Effector CD4-positive, alpha-beta T cell (primary cell): ENCODE data around the gene CNTN5.

Experiments
- DNase-seq: peaks from one replicate; pipeline ENCODE4 v3.0.0-alpha.2; 2020

CNTN5 gene

DNA sequence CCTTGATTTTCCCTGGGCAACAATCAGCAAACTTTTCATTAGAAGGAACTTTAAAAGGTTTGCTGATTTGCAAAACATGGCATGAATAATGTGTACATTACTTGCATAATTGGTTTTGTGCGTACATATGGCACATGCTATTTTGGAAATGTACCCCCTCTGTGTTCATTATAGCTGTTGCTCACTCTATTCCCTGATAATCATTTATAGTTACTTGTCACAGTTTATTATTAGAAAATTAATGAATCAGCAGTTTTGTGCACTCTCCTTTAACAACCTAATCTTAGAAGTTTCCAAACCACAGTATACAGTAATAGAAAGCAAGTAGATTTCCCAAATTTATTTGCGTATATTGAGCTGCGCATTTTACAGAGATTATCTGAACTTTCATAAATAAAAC is 389.9 kb downstream of the CNTN5 start:
- DNase-seq, result no peak

DNA sequence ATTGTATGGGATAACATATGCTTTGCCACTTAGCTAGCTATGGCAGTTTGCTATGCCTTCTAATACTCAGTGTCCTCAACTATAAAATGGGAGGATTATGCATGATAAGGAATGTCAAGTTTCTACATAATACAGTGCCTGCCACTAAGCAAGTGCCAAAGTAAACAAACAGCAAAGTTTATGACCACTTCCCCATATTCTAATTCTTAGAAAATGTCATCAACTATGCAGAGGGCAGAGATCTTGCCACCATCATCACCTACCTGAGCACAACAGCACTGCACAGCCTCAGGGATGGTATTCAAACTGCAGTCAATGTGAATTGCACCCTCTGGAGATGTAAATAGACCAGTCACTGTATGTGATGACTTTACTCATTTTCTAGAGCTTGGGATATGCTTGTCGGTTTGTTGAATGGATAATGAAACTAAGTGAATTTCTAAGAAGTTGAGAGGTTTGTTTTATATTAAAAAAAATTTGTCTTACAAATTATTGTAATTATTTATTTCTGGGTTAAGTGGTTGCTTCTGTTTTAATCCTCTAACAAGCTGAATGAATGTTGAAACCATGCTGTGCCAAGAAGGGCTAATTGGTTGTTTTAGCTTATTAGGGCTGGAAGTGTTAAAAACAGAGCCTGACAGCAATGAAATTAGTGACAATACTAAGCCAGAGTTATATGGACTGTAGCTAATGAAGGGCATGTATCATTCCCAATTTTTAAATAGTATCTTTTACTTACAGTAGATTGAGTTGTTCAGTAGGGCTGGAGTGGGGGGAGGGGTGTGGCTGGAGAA is 398.4 kb downstream of the CNTN5 start:
- DNase-seq, result no peak

DNA sequence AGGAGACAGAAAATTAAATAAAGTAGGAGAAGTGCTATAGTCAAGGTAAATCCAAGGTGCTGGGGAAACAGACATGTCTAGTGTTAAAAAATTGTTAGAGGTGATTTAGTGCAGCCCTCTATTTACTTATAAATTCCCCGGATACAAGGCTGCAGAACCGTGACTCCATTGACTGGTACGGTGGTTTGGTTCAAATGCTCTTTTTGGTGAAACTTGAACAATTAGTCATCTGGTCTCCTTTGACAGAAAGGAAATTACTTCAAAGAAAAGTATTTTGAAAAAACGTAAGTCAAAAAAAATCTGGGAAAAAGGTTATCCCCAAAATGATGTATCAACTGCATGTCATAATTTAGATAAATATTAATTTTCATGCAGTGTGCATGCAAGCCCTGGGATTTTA is 399.2 kb downstream of the CNTN5 start:
- DNase-seq, result no peak

DNA sequence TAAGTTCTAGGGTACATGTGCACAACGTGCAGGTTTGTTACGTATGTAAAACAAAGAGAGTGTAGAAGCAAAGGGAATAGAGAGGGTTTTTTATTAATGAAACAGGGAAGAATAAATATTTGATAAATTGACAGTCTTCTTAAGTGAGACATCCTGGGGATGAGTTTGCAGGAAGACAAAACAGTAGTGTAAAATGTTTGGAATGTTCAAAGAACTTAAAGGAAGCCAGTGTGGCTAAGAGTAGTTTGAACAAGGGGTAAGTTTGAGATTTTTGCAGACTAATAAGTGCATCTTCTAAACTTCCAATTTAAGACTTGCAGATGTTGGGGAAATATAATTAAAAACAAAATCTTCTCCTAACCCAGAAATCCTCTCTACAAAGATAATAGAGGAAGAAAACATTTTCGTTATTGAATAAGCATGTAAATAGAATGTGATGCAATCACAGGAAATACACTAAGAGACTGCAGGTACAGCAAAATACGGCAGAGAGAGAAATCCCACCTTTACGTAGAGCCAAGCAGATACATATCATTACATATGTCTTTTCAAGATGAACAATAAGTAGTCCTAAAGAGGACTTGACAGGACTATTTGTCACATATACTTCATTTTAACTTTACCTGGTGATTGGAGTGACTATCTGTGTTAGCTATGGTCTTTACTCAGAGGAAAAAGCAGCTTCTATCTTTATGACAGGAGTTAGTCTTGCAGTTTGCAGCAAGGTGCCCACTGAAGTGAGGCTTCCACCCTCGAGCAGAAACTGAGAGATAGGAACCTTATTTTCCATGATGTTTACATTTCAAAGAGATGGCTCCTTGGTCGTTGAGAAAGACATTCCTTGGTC is 402.1 kb downstream of the CNTN5 start:
- no peak for DNase-seq

DNA sequence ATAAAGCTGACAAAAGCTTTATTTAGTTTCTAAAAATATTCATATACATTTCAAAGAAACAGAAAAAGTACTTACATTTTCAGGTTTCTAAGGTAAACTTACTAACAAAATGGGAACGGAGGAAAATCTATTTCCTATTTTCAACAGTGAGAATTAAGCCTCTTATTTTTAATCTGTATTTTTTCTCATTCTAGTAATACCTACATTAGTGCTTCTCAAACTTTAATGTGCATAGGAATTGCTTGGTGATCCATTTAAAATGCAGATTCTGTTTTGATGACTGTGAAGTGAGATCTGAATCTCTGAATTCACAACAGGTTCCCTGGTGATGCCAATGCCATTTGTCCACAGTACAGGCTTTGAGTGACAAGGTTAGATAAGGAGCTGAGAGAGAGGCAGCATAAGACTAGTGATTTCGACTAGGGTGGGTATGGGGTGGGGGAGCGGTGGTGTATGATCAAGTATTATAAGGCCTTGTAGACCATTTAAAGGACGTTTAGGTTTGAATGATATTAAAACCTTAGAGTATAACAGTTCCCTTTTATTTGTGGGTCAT is 402.8 kb downstream of the CNTN5 start:
- DNase-seq, result no peak

DNA sequence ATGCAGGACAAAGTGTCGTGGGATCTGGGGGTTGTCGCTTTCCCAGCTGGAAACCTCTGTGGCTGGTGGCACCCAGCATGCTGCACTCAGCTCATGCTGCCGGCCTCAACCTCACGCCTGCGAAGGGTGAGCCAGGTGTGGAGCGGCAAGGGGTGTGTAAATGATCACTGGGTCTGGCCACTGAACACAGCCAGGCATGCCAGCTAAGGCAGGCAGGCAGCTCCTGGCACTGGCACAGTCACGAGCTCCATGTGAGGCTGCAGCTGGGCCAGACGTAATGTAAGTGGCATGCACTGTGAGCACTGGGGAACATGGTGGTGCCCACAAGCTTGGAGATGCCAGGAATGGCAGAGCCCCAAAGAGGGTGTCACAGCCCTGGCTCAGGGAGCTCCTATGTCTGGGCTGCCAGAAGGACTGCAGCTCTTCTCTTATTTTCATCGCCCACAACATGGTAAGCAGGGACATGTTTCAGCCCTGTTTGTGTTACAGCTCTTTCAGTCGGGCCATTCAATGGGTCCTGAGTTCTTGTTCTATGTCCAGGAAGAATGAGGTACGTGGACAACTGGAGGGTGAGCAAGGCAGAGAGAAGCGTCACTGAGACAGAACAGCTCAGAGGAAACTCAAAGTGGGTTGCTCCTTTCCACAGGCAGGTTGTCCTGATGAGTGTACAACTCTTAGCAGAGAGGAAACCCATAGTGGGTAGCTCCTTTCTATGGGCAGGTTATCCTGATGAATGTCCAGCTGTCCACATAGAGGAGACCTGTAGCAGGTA is 403.8 kb downstream of the CNTN5 start:
- DNase-seq, result no peak

DNA sequence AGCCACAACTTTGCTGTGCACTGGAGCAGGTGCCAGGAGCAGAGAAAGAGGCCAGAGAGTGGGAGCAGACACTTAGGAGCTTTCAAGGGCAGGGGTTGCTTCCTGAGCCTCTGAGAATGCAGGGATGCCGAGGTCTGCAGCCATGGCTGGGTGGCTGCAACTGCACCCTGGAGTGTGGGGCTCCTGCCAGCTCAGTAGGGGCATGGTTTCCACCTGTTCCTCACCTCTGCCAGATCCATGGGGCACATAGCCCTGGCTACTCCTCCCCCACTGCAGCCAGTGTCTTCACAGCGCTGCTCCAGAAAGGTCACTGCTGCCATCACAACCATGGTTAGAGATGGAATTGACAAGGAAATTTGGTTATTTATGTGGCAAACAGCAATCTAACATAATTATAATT is 404.8 kb downstream of the CNTN5 start:
- DNase-seq, result no peak

DNA sequence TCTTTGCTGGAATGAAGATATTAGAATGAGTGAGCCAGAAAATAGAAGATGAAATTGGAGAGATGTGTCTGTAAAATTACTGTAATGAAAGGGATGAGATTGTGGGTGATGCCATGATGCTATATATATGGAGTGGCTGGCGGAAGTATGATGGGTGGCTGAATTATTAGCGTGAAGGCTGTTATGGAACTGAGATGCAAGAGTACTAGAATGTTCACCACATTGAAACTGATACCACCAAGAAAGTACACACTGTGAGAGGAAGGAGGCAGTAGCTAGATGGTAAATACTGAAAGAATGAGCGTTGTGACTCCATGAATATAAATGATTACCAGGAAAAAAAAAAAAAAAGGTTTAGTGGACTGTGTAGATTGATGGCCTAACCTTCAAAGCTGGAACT is 411.9 kb downstream of the CNTN5 start:
- DNase-seq, result no peak

DNA sequence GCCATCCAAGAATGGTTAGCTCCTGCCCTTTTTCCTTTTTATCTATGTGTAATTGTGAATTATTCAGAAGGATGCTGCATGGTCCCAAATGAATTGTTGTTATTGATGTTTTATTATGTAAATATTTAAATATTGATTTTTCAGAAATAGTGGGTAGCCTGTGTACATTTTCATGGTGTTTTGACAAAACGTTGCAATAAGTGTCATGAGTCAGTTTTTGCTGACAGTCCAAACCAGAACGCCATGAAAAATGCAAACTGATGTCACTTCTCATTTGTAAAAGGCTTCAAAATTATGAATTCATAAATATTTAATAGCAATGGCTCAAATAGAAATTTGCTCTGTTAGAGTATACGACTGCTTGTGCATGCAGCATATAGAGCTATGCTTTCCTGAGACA is 422.5 kb downstream of the CNTN5 start:
- DNase-seq, result no peak

DNA sequence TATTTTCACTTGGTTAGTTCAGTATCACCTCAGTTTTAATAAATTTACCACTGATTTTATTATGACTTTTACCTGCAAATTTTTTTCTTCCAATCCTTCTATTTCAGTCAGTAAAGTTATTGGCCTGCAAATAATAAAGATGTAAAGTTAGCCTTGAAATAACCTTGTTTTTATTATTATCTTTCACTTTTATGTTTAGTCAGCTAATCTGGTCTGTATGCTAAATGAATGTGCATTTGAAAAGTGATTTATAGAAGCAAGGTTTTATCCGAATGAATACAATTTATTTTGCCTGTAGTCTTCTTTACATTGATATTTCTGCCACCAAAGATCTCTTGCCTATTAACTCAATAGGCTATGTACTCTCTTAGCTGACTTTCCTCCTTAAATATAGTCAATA is 425.7 kb downstream of the CNTN5 start:
- no peak for DNase-seq

DNA sequence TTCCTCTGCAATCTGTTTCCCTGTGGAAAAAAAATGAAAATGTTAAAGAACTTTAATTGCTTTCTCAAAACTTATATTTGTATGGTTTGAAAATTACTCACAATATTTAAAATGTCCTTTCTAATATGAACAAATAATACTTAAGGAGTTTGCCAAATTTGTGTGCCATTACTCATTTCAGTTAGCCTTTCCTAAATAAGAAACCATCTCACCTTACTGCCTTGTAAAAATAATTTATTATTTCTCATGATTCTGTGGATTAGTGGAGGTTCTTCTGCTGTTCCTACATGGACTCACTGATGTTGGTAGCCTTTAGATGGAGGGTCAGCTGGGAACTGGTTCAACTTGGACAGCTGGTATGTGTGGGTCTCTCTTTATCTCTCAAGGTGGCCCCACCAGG is 428.6 kb downstream of the CNTN5 start:
- DNase-seq, result no peak

DNA sequence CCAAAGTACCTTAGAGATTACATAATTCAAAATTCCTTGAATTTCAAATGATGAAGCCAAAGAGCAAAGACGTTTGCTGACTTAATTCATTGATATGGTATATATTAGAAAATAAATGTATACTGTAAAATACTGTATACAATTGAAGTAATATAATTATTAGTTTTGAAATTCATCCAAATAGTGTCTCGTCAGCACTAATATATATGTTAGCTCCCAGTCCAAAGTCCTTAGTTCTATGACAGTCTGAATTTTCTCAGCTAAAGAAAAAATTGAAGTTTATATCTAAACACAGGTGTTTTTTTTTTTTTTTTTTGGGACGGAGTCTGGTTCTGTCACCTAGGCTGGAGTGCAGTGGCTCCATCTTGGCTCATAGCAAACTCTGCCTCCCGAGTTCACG is 431.3 kb downstream of the CNTN5 start:
- no peak for DNase-seq

DNA sequence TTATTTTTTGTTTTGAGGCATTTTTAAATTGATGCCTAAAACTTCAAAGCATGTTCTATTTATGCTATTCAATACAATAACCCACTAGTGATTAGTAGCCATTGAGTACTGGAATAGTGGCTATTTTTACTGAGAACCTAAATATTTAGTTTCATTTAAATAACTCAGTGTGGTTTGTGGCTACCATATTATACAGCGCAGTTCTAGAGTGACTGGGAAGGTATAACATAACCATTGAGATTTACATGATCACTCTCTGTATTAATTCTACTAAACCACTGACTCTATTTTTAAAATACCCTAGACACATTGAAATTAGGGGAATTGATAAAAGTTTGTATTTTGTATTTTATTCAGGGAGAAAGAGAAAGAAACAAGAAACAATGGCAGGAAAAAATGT is 441.2 kb downstream of the CNTN5 start:
- DNase-seq, result no peak

DNA sequence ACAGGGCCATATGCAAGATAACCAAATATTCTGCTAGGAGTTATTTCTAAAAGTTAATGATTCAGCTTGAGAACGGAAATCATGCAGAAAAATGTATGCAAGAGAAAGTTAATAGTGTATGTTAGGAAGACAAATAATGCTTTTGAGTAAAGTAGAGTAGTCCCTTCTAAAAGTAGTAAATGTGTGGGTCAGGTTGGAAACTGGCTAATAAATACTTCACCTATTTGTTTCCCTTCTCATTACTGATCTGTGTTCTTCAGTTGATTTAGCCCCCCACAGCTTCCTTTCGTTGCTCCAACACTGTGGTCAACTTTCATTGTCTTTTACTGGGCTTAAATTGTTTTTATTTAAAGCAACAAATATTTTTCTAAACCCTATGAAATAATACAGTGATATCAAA is 444.2 kb downstream of the CNTN5 start:
- no peak for DNase-seq

DNA sequence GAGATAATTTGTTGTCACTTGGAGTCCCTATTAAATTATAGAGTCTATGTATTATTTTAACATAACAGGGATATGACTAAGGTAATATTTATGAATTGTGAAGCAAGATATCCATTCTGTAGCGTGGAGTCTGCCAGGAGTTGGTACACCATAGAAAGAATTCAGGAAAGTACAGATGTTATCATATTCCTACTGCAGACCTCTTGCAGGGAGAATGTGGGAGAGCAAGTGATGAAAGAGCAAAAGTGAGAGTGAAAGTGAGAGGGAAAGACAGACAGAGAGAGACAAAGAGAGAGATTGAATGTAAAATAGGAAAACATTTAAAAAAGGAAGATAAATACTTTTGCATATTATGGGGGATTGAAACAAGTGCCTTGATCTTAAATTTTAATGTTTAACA is 468.8 kb downstream of the CNTN5 start:
- DNase-seq, result no peak

DNA sequence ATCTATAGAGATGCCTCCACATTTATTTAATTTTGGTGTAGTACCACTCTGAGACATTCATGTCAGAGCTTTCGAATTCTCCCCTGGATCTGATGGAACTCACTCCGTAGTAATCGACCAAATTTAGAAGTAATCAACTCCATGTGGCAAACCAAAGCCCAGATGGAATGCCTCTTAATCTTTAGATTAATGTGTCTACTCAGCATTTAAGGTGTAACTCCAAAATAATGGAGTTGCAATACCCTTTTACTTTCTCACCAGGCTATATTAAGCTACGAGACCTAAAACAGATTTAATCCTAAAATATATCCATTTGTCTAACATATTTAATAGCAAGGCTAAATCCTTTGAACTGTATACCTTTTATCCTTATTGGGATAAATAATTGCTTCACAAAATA is 473.3 kb downstream of the CNTN5 start:
- no peak for DNase-seq

DNA sequence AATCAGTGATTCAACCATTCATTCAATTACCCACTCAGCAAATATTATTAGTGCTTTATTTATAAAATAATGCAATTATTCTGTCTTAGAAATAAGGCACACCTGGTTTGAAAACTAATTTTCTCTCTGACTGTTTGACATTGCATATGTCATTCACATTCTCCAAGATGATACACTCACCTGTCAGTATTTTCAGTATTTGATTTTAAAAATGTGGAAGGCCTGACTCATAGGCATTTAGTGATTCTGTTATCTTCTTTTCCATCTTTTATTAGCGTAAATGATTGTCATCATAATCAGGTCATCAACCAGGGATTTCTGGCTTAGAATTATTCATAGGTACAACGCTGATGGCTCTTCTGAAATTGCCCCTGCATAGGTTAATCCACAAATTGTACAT is 480.9 kb downstream of the CNTN5 start:
- DNase-seq, result no peak

DNA sequence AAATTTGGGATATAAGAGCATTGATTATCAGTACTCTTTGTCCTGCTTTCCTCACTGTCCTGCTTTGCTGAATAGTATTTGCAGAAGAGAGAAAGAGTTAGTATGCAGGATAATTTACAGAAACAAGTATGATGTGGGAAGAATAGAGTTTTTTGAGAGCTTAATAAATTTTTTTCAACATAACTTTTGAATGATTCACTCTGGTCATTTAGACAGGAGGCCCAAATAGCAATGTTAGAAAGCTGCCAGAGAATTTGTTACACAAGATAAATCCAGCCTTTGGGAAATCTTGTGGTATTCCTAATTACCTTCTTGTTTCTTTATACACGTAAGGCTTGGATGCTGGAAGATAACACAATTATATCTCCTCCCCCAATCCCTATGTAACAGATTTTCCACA is 484.6 kb downstream of the CNTN5 start:
- no peak for DNase-seq

DNA sequence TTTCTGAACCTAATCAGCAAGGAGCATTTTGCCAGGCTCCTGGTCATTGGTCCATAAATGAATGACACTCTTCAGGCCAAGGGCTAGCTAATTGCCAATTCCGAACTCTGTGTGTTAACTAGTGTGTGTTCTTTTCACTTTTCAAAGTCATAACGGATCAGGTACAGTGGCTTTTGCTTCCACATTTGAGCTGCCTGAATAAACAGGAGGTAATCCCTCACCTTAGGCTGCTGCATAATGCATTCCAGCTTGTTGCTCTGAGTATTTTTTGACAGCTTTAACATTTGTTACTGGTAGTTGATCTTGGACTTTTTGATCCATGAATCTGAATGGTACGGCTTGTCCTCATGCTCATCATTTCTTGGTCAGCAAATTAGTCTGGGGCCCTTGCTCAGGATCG is 485.1 kb downstream of the CNTN5 start:
- DNase-seq, result no peak

DNA sequence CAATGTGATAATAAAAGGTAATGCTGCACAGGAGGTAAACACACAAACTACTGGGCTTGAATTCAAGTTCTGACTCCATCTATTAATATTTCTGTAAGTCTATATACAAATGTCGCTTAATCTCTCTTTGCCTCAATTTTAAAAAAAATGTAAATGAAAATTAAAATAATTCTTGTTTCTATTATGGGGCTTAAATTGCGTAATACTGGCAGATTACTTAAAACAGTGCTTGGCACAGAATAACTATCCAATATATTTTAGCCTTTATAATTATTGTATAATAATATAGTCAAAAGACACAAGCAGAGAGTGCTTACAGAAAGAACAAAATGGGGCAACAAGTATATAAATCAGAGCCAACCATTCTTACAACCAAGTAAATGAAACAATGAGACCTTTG is 489.1 kb downstream of the CNTN5 start:
- no peak for DNase-seq

DNA sequence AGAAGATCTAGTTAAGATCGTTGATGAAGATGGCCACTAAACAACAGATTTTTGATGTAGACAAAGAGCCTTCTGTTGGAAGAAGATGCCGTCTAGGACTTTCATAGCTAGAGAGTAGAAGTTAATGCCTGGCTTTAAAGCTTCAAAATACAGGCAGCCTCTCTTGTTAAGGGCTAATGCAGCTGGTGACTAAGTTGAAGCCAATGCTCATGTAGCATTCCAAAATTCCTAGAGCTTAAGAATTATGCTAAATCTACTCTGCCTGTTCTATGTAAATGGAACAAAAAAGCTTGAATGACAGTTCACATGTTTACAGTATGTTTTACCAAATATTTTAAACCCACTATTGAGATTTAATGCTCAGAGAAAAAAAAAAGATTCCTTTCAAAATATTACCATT is 492.6 kb downstream of the CNTN5 start:
- no peak for DNase-seq

DNA sequence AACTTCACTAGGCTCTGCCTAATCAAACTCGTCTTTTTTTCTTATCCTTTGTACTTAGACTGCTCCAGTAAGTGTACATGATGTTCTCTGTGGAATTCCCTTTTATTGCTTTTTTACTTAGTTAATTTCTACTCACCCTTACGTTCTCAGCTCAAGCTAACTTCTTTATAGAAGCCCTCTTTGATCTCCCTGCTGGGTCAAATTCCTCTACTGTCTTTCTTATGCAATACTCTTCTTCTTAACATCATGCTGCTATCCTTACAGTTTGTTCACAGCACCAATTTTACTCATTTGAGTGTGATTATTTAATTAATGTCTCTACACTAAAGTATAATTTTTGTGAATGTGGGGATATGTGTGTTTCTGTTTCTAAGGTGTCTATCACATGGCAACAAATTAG is 498.3 kb downstream of the CNTN5 start:
- no peak for DNase-seq

DNA sequence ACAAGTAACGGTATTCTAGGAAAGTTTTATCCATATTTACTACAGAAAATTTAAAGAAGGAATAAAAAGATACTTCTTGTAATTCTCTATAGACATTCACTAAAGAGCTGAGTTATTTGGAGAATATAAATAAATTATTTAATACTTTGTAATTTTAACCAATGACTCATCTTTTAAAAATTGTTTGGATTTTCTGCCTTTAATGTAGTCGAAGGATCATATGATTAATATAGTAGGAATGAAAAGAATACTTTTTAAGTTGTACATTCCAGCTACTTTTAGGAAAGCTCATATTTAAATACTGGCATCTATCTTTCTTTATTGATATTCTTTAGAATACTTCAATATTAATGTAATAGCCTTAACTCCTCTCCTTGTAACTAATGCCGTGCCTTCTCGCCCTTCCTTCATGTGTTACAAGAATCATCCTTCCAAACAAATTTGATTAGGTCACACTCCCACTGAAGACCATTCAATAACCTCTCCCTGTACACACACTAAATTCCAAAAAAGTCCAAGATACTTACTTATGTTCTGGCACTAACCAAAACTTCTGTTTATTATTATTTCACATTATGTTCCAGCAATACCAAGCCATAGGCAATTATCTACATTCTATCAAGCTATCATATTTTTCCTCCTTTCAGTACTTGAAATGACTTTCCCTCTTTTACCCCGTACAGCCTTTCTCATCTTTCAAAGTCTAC is 501.9 kb downstream of the CNTN5 start:
- no peak for DNase-seq
